Vagina (tissue), 2 donors: Measurements from ENCODE around the gene ECI2.

ENCODE experiments used
- CTCF ChIP-seq, 3 experiments: fragments of 450-650 bp in 2 of 3; fragments of 200-600 bp in 1 of 3; sonication (generic) in 1 of 3; IDR thresholded peaks; one replicate each; pipeline ENCODE4 v1.5.1; 2017 to 2019; ENCODE audit warnings: antibody characterized with exemption in 3 of 3, mild to moderate bottlenecking in 2 of 3, moderate library complexity in 2 of 3
- POLR2A ChIP-seq, 2 donors: fragments of 450-650 bp; IDR thresholded peaks; one replicate each; pipeline ENCODE4 v1.6.1; 2017; ENCODE audit warnings: antibody characterized with exemption in 2 of 2, mild to moderate bottlenecking in 2 of 2, moderate library complexity in 2 of 2
- POLR2AphosphoS5 ChIP-seq, 2 donors: sonication (generic); formaldehyde crosslinking; IDR thresholded peaks; one replicate each; pipeline ENCODE4 v1.9.0; 2017; ENCODE audit warnings: antibody characterized with exemption in 2 of 2, mild to moderate bottlenecking in 2 of 2, low read depth in 1 of 2; ENCODE audit not compliant: insufficient read depth in 1 of 2

- TF ChIP-seq POLR2A (IDR thresholded peaks at IDR 0.05) (no peak), CTCF (IDR thresholded peaks at IDR 0.05) (no peak), POLR2AphosphoS5 (IDR thresholded peaks at IDR 0.05; ENCODE audit: insufficient read depth in 1 of 2, low read depth in 1 of 2) (no peak)
Measured at GRCh38 chr6:4180652-4181255, 45.4 kb upstream of the ECI2 start.
